ENCODE data around the gene MINK1. TPM values are rescaled to one million over a fixed set of nuclear protein-coding genes. Genes with fewer than 3 reads are reported as not detected.

Gene MINK1
- total and polyA plus RNA-seq, 2 of the 8 experiments (the other 6 are each of a cell fraction or from before 2014, with no cell fraction given) = 26.9 to 77.7 TPM

DNA sequence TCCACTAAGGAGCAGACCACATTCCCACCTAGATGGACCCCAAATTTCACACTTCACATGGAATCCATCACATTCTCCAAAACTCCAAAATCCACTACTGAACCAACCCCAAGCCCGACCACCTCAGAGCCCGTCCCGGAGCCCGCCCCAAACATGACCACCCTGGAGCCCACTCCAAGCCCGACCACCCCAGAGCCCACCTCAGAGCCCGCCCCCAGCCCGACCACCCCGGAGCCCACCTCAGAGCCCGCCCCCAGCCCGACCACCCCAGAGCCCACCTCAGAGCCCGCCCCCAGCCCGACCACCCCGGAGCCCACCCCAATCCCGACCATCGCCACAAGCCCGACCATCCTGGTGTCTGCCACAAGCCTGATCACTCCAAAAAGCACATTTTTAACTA lies 100.5 kb downstream of the MINK1 start:
- no peak overlapping the region for H3K4ac ChIP-seq (replicated peaks; ENCODE audit: insufficient read length, low read depth, low read length)
- H3K79me1 ChIP-seq (ENCODE audit: low read depth, low read length) = peaks cover 3% of the 10 kb centered on the region
- ChIA-PET POLR2A (ENCODE audit: partially characterized antibody) (interaction anchor here (1.0 to 27.4 kb wide), 10 partner anchors 10 to 33 kb away, joined by 3 to 987 read pairs (median 10); partner anchors contain the start of genes C17orf107, CHRNE, ENO3 and PFN1), CTCF (ENCODE audit: partially characterized antibody) (interaction anchor here (1.0 to 1.3 kb wide), 6 partner anchors 8 to 30 kb away, joined by 3 to 10 read pairs (median 4); no protein-coding TSS in a partner anchor)
- H3K56ac ChIP-seq (replicated peaks; ENCODE audit: insufficient read length, low read depth, low read length) = no peak overlapping the region
- H2BK120ac ChIP-seq (replicated peaks; ENCODE audit: low read depth, low read length) = no peak overlapping the region
- no peak overlapping the region for H2BK15ac ChIP-seq (ENCODE audit: low read length)
- H3K18ac ChIP-seq (ENCODE audit: extremely low read depth, low read length) = no peak overlapping the region
- H2BK20ac ChIP-seq (ENCODE audit: low read length) = no peak overlapping the region
- 0 out of 2 replicates have a peak, but pooled peaks cover 2% of the 10 kb centered on the region for H3K23me2 ChIP-seq (ENCODE audit: low read depth, low read length)
- no peak overlapping the region for H2BK12ac ChIP-seq (ENCODE audit: low read depth, low read length)
- TF ChIP-seq CBX5 (IDR thresholded peaks at IDR 0.05; ENCODE audit: low read depth, low read length) = no peak
- no peak for TF ChIP-seq PHF8 (conservative IDR thresholded peaks at IDR 0.05; ENCODE audit: low read depth, low read length)
- no peak for TF ChIP-seq POLR2A (IDR thresholded peaks at IDR 0.05; ENCODE audit: control extremely low read depth in 1 of 2, low read depth in 2 of 2, low read length in 2 of 2)
- H2AK5ac ChIP-seq (ENCODE audit: low read depth, low read length) = no peak overlapping the region
- H2AFZ ChIP-seq (ENCODE audit: low read length) = no peak overlapping the region
- H3K9ac ChIP-seq (replicated peaks in 1 of 4; ENCODE audit: extremely low read depth in 1 of 4, low read depth in 3 of 4, low read length in 3 of 4) = no peak overlapping the region
- H3K36me3 ChIP-seq (ENCODE audit: control insufficient read depth in 2 of 4, insufficient read depth in 4 of 4, low read length in 3 of 4) = peaks cover 9 to 16% (median 13%) of the 10 kb centered on the region in 4 experiments
- DNase-seq (ENCODE audit: low read depth in 1 of 2, low spot score in 2 of 2) = no peak
- peaks cover 0 to 6% of the 10 kb centered on the region in 2 experiments; a peak in 3 of 4 replicates for H3K79me2 ChIP-seq (ENCODE audit: control insufficient read depth in 1 of 2, insufficient read depth in 2 of 2, low read length in 2 of 2)
- FAIRE-seq = no peak
- no peak overlapping the region; the same call in 1 of the 2 replicates for H4K8ac ChIP-seq (ENCODE audit: extremely low read depth, insufficient read depth, low read length)
- H3K27ac ChIP-seq (ENCODE audit: low read depth, low read length) = no peak overlapping the region
- no peak overlapping the region for H3K23ac ChIP-seq (ENCODE audit: insufficient read length)
- H3K14ac ChIP-seq (ENCODE audit: insufficient read length) = no peak overlapping the region
- H4K20me1 ChIP-seq (replicated peaks in 1 of 2; ENCODE audit: control insufficient read depth in 1 of 2, insufficient read depth in 2 of 2, low read length in 2 of 2) = peaks cover 0 to 1% of the 10 kb centered on the region in 2 experiments
- H4K5ac ChIP-seq (ENCODE audit: insufficient read length, low read depth, low read length) = no peak overlapping the region
- H3K27me3 ChIP-seq (replicated peaks in 1 of 4; ENCODE audit: control insufficient read depth in 3 of 4, extremely low read depth in 1 of 4, insufficient read depth in 3 of 4, low read length in 3 of 4) = no peaks in the 10 kb centered on the region
- H4K91ac ChIP-seq (replicated peaks; ENCODE audit: insufficient read length, low read length) = no peak overlapping the region
- no peak overlapping the region for H3K4me2 ChIP-seq (ENCODE audit: insufficient read depth in 1 of 2, low read depth in 2 of 2, low read length in 2 of 2)
- no peaks in the 10 kb centered on the region for H3K9me3 ChIP-seq (ENCODE audit: insufficient read depth in 2 of 2, low read depth in 1 of 2, low read length in 1 of 2)
- no peak overlapping the region for H3K4me3 ChIP-seq (ENCODE audit: extremely low read depth in 1 of 4, insufficient read depth in 2 of 4, low read depth in 3 of 4, low read length in 4 of 4)
- no peak overlapping the region for H2BK5ac ChIP-seq (ENCODE audit: low read depth, low read length)
- WGBS, 2 experiments (ENCODE audit: extremely low coverage in 1 of 2, insufficient coverage in 1 of 2, insufficient read length in 1 of 2, insufficient replicate concordance in 2 of 2, low coverage in 1 of 2, low lambda C conversion rate in 2 of 2, missing lambda C conversion rate in 1 of 2) = 97% methylated on average over 5 of the region's 16 CpGs; no CpG with 5 or more reads in 1 of the 2 experiments
- peaks cover 0 to 5% (median 3%) of the 10 kb centered on the region in 4 experiments; a peak in 6 of 7 replicates for H3K4me1 ChIP-seq (replicated peaks in 1 of 4; ENCODE audit: control insufficient read depth in 3 of 4, insufficient read depth in 4 of 4, low read length in 3 of 4)
